ENCODE measurements around the gene USP21.

DNA sequence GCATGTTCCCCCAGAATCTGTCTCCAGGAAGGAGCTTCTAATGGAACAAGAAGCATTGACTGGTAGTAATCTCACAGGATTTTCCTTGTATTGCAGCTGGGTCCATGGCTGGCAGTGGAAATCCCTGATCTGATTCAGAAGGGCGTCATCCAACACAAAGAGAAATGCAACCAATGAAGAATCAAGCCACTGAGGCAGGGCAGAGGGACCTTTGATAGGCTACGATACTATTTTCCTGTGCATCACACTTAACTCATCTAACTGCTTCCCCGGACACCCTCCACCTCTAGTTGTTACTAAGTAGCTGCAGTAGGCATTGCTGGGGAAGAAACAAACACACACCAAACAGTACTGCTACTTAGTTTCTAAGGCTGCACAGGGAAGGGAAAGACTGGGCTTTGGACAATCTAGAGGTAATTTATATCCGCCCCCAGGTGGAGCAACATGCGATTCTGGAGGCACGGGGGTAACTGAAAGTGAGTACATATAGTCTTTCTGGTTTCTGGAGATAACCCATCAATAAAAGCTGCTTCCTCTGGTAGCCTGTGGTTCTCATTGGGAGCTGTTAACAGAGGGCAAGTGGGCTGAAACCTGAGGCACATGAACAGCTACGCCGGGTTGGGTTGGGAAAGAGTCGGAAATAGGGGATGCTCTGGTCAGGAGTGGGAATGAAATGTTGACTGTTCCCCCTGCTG is 837 bp upstream of the USP21 start:
- no peak for TF ChIP-seq CTCF (IDR thresholded peaks at IDR 0.05; ENCODE audit: low read depth, low read length, poor library complexity, severe bottlenecking)
- TF ChIP-seq EZH2phosphoT487 (IDR thresholded peaks at IDR 0.05; ENCODE audit: borderline replicate concordance, low read length) = no peak
